Right lobe of liver (tissue), 6 donors: ENCODE measurements around the gene SPATA19. TPM values are rescaled to one million over a fixed set of nuclear protein-coding genes. Genes with fewer than 3 reads are reported as not detected.

Source experiments
- ATAC-seq, 4 donors: fragments of 200-7000 bp; cut with Tn5 transposase; one replicate each; pipeline ENCODE4 v1.9.1; 2020; ENCODE audit warnings: mild to moderate bottlenecking in 4 of 4, moderate library complexity in 4 of 4
- DNase-seq, 3 donors: peaks; one replicate each; pipeline ENCODE4 v3.0.0-alpha.2; 2020
- H3K27ac ChIP-seq, 3 donors: fragments of 200-600 bp; one replicate each; pipeline ENCODE4 v1.8.0; 2022
- H3K27me3 ChIP-seq, 2 donors: fragments of 200-600 bp; one replicate each; pipeline ENCODE4 v1.8.0; 2022
- H3K36me3 ChIP-seq, 4 donors: fragments of 200-600 bp; sonication (generic) in 1 of 4; one replicate each; pipeline versions ENCODE4 v1.5.1 to v1.8.0; 2017 to 2022; ENCODE audit warnings: control low read depth in 1 of 4
- H3K4me1 ChIP-seq, 4 donors: fragments of 200-600 bp; sonication (generic) in 1 of 4; one replicate each; pipeline versions ENCODE4 v1.5.1 to v1.8.0; 2017 to 2022; ENCODE audit warnings: control low read depth in 1 of 4
- H3K4me3 ChIP-seq, 3 donors: fragments of 200-600 bp; one replicate each; pipeline ENCODE4 v1.8.0; 2022
- H3K9me3 ChIP-seq, 4 donors: fragments of 200-600 bp; sonication (generic) in 1 of 4; one replicate each; pipeline versions ENCODE4 v1.5.1 to v1.8.0; 2017 to 2022; ENCODE audit warnings: control low read depth in 1 of 4
- CTCF ChIP-seq, 4 donors: fragments of 200-600 bp in 3 of 4; fragments of 450-650 bp in 1 of 4; IDR thresholded peaks; one replicate each; pipeline versions ENCODE4 v1.5.1 to v1.8.0; 2016 to 2022; ENCODE audit warnings: antibody characterized with exemption in 4 of 4, mild to moderate bottlenecking in 2 of 4
- POLR2A ChIP-seq: fragments of 450-650 bp; IDR thresholded peaks from one replicate; pipeline ENCODE4 v1.6.1; 2017; ENCODE audit warnings: antibody characterized with exemption, mild to moderate bottlenecking
- WGBS: methylation state at CpG from one replicate; pipeline ENCODE4 v1.1.6; 2018; ENCODE audit warnings: low coverage, low lambda C conversion rate; ENCODE audit not compliant: insufficient coverage; ENCODE audit errors: missing lambda C conversion rate; 5-methylcytosine and 5-hydroxymethylcytosine counted together
- intact Hi-C, 2 donors: fragments of 100-400 bp; cut with DNase I; formaldehyde crosslinking; loops; one replicate each; pipeline versions ENCODE4 v1.11.2 to v1.14.1; 2022
- total RNA-seq, 6 experiments: library from RNA; depleted of rRNA in 2 of 6; stranded (reverse); fragments of >200 nt in 2 of 6; fragmentation: NEBNext Ultra II Directional in 3 of 6; extraction: Animal tissue kit (Norgen Biotek cat#: 25700) in 3 of 6; gene quantifications; one replicate each; pipeline versions ENCODE4 v1.1.0 to v1.2.4, GENCODE V29; 2016 to 2023
- donor health status: DM: no; HTN: yes; CAD: no.
- donor health status: DM: no; HTN: no; CAD: no.
- donor health status: DM: no; HTN: no; CAD: no.
- donor health status: DM: no; HTN: yes; CAD: no.
- donor health status: DM: no; HTN: yes; CAD: no.

SPATA19 gene
- total RNA-seq, 6 experiments from 2014 or later = not detected

- H3K4me3 ChIP-seq = no peak overlapping the region
- intact Hi-C loops = no loop called here
- H3K9me3 ChIP-seq = no peaks in the 10 kb centered on the region
- no peak for TF ChIP-seq POLR2A
- H3K36me3 ChIP-seq = no peaks in the 10 kb centered on the region
- DNase-seq (no peak), ATAC-seq (no peak)
- H3K4me1 ChIP-seq = no peaks in the 10 kb centered on the region
- H3K27me3 ChIP-seq = peaks cover 0 to 3% of the 10 kb centered on the region in 2 donors
- 50% methylated on average over 7 of the region's 7 CpGs for WGBS
- H3K27ac ChIP-seq = no peak overlapping the region
Measured at GRCh38 chr11:133793271-133794035, 51.9 kb downstream of the SPATA19 start.

- Histone ChIP-seq H3K9me3 (no peaks in the 10 kb centered on the region), H3K36me3 (no peaks in the 10 kb centered on the region), H3K27me3 (peaks cover 0 to 5% of the 10 kb centered on the region in 2 donors), H3K4me3 (no peak overlapping the region), H3K4me1 (no peaks in the 10 kb centered on the region), H3K27ac (no peak overlapping the region)
- no CpG with 5 or more reads among the region's 5 CpGs for WGBS
- ATAC-seq (no peak), DNase-seq (no peak)
- intact Hi-C loops = no loop called here
- no peak for TF ChIP-seq POLR2A
- TF ChIP-seq CTCF (IDR thresholded peaks at IDR 0.05) = no peak
Measured at GRCh38 chr11:133790995-133791394, 54.3 kb downstream of the SPATA19 start.

Other genes starting within 250 kb of the SPATA19 start
- under 1 TPM in 2 of 6 experiments, not detected in 4; 0.15 to 0.23 TPM for gene IGSF9B, start 111.5 kb upstream of the SPATA19 start, total RNA-seq
- gene JAM3, start 223.6 kb upstream of the SPATA19 start, total RNA-seq = 1 to 10 TPM in 5 of 6 experiments, under 1 TPM in 1; 0.86 to 2.5 (median 1.6) TPM